Measurements from ENCODE around the gene APOBEC4. TPM values are rescaled to one million over a fixed set of nuclear protein-coding genes. Genes with fewer than 3 reads are reported as not detected.

The APOBEC4 gene
- total RNA-seq, 1 experiment from 2014 or later = not detected

- Mint-ChIP-seq H3K27ac (ENCODE audit: low read depth, unreplicated experiment) (no peak overlapping the region), H3K27me3 (ENCODE audit: insufficient read depth, unreplicated experiment) (no peaks in the 10 kb centered on the region), H3K9me3 (ENCODE audit: unreplicated experiment) (no peaks in the 10 kb centered on the region), H3K4me1 (ENCODE audit: insufficient read depth, unreplicated experiment) (peaks cover 25% of the 10 kb centered on the region), H3K36me3 (ENCODE audit: insufficient read depth, unreplicated experiment) (no peaks in the 10 kb centered on the region), H3K4me3 (ENCODE audit: unreplicated experiment) (no peak overlapping the region)
- ChIA-PET CTCF (no interaction called here), POLR2A (interaction anchor here (1.0 kb wide), 1 partner anchor 38 kb away, joined by 3 read pairs; no protein-coding TSS in a partner anchor)
- TF ChIP-seq, protein P1, sequence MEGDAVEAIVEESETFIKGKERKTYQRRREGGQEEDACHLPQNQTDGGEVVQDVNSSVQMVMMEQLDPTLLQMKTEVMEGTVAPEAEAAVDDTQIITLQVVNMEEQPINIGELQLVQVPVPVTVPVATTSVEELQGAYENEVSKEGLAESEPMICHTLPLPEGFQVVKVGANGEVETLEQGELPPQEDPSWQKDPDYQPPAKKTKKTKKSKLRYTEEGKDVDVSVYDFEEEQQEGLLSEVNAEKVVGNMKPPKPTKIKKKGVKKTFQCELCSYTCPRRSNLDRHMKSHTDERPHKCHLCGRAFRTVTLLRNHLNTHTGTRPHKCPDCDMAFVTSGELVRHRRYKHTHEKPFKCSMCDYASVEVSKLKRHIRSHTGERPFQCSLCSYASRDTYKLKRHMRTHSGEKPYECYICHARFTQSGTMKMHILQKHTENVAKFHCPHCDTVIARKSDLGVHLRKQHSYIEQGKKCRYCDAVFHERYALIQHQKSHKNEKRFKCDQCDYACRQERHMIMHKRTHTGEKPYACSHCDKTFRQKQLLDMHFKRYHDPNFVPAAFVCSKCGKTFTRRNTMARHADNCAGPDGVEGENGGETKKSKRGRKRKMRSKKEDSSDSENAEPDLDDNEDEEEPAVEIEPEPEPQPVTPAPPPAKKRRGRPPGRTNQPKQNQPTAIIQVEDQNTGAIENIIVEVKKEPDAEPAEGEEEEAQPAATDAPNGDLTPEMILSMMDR (IDR thresholded peaks at IDR 0.05; ENCODE audit: unreplicated experiment) = no peak
- intact Hi-C loops (cut with micrococcal nuclease) = no loop called here
- no TSS peak for BruUV-seq (replicated peaks)
- no peak for DNase-seq (ENCODE audit: unreplicated experiment)
Observed at GRCh38 chr1:183596500-183596899, 56.6 kb downstream of the APOBEC4 start.

Other genes with a start within 250 kb of the APOBEC4 start
- 4.7 and 10.8 TPM in 2 replicates for gene NMNAT2, start 234.9 kb downstream of the APOBEC4 start, total RNA-seq (2022)
- gene SMG7, start 180.8 kb downstream of the APOBEC4 start, total RNA-seq (2022) = 101 and 107 TPM in 2 replicates
- 4.9 and 8.7 TPM in 2 replicates for gene NCF2, start 62.9 kb downstream of the APOBEC4 start, total RNA-seq (2022)
- 195 and 240 TPM in 2 replicates for gene ARPC5, start 17.5 kb downstream of the APOBEC4 start, total RNA-seq (2022)
- 2.1 and 2.3 TPM in 2 replicates for gene RGL1, start 151.8 kb upstream of the APOBEC4 start, total RNA-seq (2022)